GM21737 (cell line): Measurements from ENCODE around the gene CTNNA2.

Experiments used
- ATAC-seq: cut with Tn5 transposase; IDR thresholded peaks from one replicate; pipeline ENCODE4 v1.9.1; 2021; ENCODE audit warnings: mild to moderate bottlenecking, moderate library complexity; ENCODE audit not compliant: unreplicated experiment

Gene CTNNA2

GRCh38 chr2:80437959-80438358 lies 925.1 kb downstream of the CTNNA2 start:
- no peak for ATAC-seq

- no peak for ATAC-seq
These were observed 925.8 kb downstream of the CTNNA2 start for GRCh38 chr2:80438686-80439085.

GRCh38 chr2:80454628-80455027 lies 941.8 kb downstream of the CTNNA2 start:
- ATAC-seq, result no peak

- no peak for ATAC-seq
These were observed 946.2 kb downstream of the CTNNA2 start for GRCh38 chr2:80459028-80459427.

GRCh38 chr2:80461505-80462197 lies 948.8 kb downstream of the CTNNA2 start:
- ATAC-seq, result no peak

- no peak for ATAC-seq
These were observed 949.8 kb downstream of the CTNNA2 start for GRCh38 chr2:80462654-80463053.

- no peak for ATAC-seq
These were observed 951.4 kb downstream of the CTNNA2 start for GRCh38 chr2:80464275-80464674.

GRCh38 chr2:80467262-80467811 lies 954.5 kb downstream of the CTNNA2 start:
- no peak for ATAC-seq

- no peak for ATAC-seq
These were observed 956.6 kb downstream of the CTNNA2 start for GRCh38 chr2:80469428-80469827.

- ATAC-seq, result no peak
These were observed 960.2 kb downstream of the CTNNA2 start for GRCh38 chr2:80473069-80473468.

- ATAC-seq, result no peak
These were observed 960.9 kb downstream of the CTNNA2 start for GRCh38 chr2:80473796-80474195.

- no peak for ATAC-seq
These were observed 963.1 kb downstream of the CTNNA2 start for GRCh38 chr2:80475970-80476369.

GRCh38 chr2:80476535-80477117 lies 963.8 kb downstream of the CTNNA2 start:
- no peak for ATAC-seq

GRCh38 chr2:80482276-80482675 lies 969.4 kb downstream of the CTNNA2 start:
- ATAC-seq, result no peak

- ATAC-seq, result no peak
These were observed 976.9 kb downstream of the CTNNA2 start for GRCh38 chr2:80489717-80490116.

GRCh38 chr2:80490964-80491363 lies 978.1 kb downstream of the CTNNA2 start:
- ATAC-seq, result no peak

- ATAC-seq, result no peak
These were observed 983.5 kb downstream of the CTNNA2 start for GRCh38 chr2:80496346-80496745.

GRCh38 chr2:80496775-80497174 lies 983.9 kb downstream of the CTNNA2 start:
- ATAC-seq, result no peak

- ATAC-seq, result no peak
These were observed 986.2 kb downstream of the CTNNA2 start for GRCh38 chr2:80499095-80499494.

- ATAC-seq, result no peak
These were observed 989.2 kb downstream of the CTNNA2 start for GRCh38 chr2:80501874-80502624.

- ATAC-seq, result no peak
These were observed 993.7 kb downstream of the CTNNA2 start for GRCh38 chr2:80506563-80506962.

GRCh38 chr2:80510716-80511115 lies 997.9 kb downstream of the CTNNA2 start:
- no peak for ATAC-seq
